ENCODE measurements around the gene ABCC11.

- TF ChIP-seq POLR2A (IDR thresholded peaks at IDR 0.05; ENCODE audit: low read length) (no peak), GATA1 (IDR thresholded peaks at IDR 0.05; ENCODE audit: low read depth, low read length) (no peak)
Observed at GRCh38 chr16:48269011-48269410, 21.7 kb upstream of the ABCC11 start.

All from erythroblast (primary cell).